PC-9 (cell line): Measurements from ENCODE around the gene CEP41.

ENCODE experiments used
- CTCF ChIP-seq: fragments of 200-600 bp; sonication (generic); conservative IDR thresholded peaks from 2 replicates; pipeline ENCODE4 v1.6.1; 2017; ENCODE audit warnings: mixed run types, antibody characterized with exemption, mild to moderate bottlenecking, moderate library complexity
- EZH2 ChIP-seq: fragments of 200-600 bp; sonication (generic); IDR thresholded peaks from 2 replicates; pipeline ENCODE4 v1.8.0; 2017; ENCODE audit warnings: antibody characterized with exemption, low read depth

GRCh38 chr7:130374507-130374906 lies 66.3 kb downstream of the CEP41 start:
- TF ChIP-seq CTCF = no peak
- TF ChIP-seq EZH2 = no peak
